HG03060 (cell line): ENCODE results near the gene PRKACG.
"Not testable (repeated sequence)": the region's sequence is repeated elsewhere in the genome, so short reads cannot be mapped to it uniquely, and the experiment has no call there.

Experiments
- ATAC-seq: cut with Tn5 transposase; IDR thresholded peaks from one replicate; pipeline ENCODE4 v1.9.1; 2021; ENCODE audit warnings: low read depth, moderate number of reproducible peaks; ENCODE audit not compliant: unreplicated experiment

Gene PRKACG

GRCh38 chr9:69014013-69014412 lies at the start of gene PRKACG:
Gene PRKACG, minus strand, starts transcription at chr9:69014113. Its CDS starts 21 bp downstream, at chr9:69014092.
- ATAC-seq: no peak

- no peak for ATAC-seq
Measured at GRCh38 chr9:69062195-69062594, 48.3 kb upstream of the PRKACG start.

- no peak for ATAC-seq
Measured at GRCh38 chr9:69060766-69061165, 46.9 kb upstream of the PRKACG start.

- ATAC-seq: no peak
Measured at GRCh38 chr9:69058101-69058500, 44.2 kb upstream of the PRKACG start.

GRCh38 chr9:69056191-69056815 lies 42.4 kb upstream of the PRKACG start:
- ATAC-seq: no peak

- no peak for ATAC-seq
Measured at GRCh38 chr9:69054989-69055388, 41.1 kb upstream of the PRKACG start.

GRCh38 chr9:69050936-69051335 lies 37.0 kb upstream of the PRKACG start:
- ATAC-seq: not testable (repeated sequence)

- no peak for ATAC-seq
Measured at GRCh38 chr9:69049094-69049493, 35.2 kb upstream of the PRKACG start.

GRCh38 chr9:69047371-69047770 lies 33.5 kb upstream of the PRKACG start:
- ATAC-seq: no peak

GRCh38 chr9:69046723-69047122 lies 32.8 kb upstream of the PRKACG start:
- no peak for ATAC-seq

- no peak for ATAC-seq
Measured at GRCh38 chr9:69045821-69046220, 31.9 kb upstream of the PRKACG start.

GRCh38 chr9:69044240-69045219 lies 30.6 kb upstream of the PRKACG start:
- ATAC-seq: no peak

- no peak for ATAC-seq
Measured at GRCh38 chr9:69040646-69041045, 26.7 kb upstream of the PRKACG start.

- ATAC-seq: no peak
Measured at GRCh38 chr9:69036799-69037198, 22.9 kb upstream of the PRKACG start.

- no peak for ATAC-seq
Measured at GRCh38 chr9:69036309-69036708, 22.4 kb upstream of the PRKACG start.

- peak; percentile 76 for ATAC-seq
Measured at GRCh38 chr9:69035438-69036308, 21.8 kb upstream of the PRKACG start, which contains the start of gene FXN. Gene FXN, plus strand, starts transcription at chr9:69035752. Its CDS starts 31 bp downstream, at chr9:69035783.

- no peak for ATAC-seq
Measured at GRCh38 chr9:69034071-69034470, 20.2 kb upstream of the PRKACG start.

- ATAC-seq: no peak
Measured at GRCh38 chr9:69030851-69031645, 17.1 kb upstream of the PRKACG start.

GRCh38 chr9:69029535-69029934 lies 15.6 kb upstream of the PRKACG start:
- ATAC-seq: no peak

GRCh38 chr9:69028754-69029153 lies 14.8 kb upstream of the PRKACG start:
- ATAC-seq: no peak
